NT2/D1 (cell line): ENCODE measurements around the gene PCDHA2.
"Not testable (repeated sequence)": the region's sequence is repeated elsewhere in the genome, so short reads cannot be mapped to it uniquely, and the experiment has no call there.

ENCODE experiments used
- SUZ12 ChIP-seq: IDR thresholded peaks from 2 replicates; pipeline ENCODE4 v1.6.1; 2011; ENCODE audit not compliant: insufficient read length, insufficient read depth; ENCODE audit errors: extremely low read depth
- YY1 ChIP-seq: IDR thresholded peaks from 2 replicates; pipeline ENCODE4 v1.6.1; 2011; ENCODE audit not compliant: insufficient read length, insufficient read depth
- ZNF274 ChIP-seq: IDR thresholded peaks from 2 replicates; pipeline ENCODE4 v1.6.1; 2011; ENCODE audit warnings: mild to moderate bottlenecking, low read depth, low read length

GRCh38 chr5:140822969-140823368, 28.3 kb downstream of the PCDHA2 start:
- not testable (repeated sequence) for TF ChIP-seq YY1, SUZ12, ZNF274
